ENCODE measurements around the gene RNU1-3.

Gene RNU1-3

GRCh38 chr1:16617778-16618580 lies 48.8 kb downstream of the RNU1-3 start:
- no peak for DNase-seq (ENCODE audit: low spot score)

- DNase-seq (ENCODE audit: low spot score) = no peak
Measured at GRCh38 chr1:16617114-16617631, 49.6 kb downstream of the RNU1-3 start.

All from iPS-NIHi11 (cell line).